ENCODE results near the gene TMEM220.

TMEM220 gene

DNA sequence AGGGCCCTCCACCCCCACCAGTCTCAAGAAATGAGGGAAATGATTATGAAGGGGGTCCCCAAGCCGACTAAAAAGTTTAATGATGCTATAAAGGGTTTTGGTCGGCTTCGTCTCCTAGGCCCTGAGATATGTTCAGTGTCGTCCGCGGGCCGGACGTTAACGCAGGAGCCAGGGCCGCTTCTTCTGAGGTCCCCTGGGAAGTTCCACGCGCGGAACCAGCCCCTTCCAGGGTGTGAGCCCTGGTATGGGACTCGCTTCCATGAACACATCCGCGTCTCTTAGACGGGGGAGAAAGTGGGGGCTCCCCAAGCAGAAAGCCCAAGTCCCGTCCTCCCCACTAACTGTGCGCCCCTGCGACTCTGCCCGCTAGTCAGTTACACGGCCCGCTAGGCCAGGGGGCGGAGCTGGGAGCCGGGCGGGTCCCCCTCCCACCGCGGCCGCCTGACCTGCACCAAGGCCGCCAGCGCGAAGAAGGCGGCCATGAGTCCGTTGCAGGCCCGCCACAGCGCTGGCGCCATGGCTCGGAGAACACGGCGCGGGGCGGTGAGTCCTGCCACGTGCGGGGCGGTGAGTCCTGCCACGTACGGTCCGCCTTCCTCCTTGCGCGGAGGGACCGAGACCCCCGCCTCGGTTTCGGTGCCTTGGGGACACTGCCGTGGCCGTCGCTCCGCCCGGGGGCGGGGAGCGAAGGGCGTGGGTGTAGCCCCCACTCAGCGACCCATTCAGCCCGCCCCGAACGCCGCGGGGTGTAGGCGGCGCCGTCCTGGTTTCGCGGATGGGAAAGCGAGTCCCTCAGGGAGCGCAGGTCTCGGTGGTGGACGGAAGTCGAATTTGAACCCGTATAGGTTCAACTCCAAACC is at the start of gene TMEM220:
Gene TMEM220, minus strand, starts transcription at position 690 of the 860 bp plus-strand sequence. Its CDS starts 172 bp downstream, at position 518.
- DNase-seq = peak; percentile 27

DNA sequence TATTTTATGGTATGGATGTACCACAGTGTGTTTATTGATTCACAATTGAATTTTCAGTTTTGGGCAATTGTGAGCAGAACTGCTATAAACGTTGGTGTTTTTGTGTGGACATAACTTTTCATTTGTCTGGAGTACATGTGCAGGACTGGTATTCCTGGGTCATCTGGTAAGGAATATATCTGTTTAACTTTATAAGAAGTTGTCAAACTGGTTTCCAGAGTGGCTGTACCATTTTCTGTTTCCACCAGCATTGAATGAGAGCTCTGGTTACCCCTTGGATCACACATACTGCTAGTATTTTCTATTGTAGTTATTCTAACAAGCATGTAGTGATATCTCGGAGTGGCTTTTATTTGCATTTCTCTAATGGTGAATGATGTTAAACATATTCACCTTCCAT is 49.8 kb upstream of the TMEM220 start:
- DNase-seq = no peak

DNA sequence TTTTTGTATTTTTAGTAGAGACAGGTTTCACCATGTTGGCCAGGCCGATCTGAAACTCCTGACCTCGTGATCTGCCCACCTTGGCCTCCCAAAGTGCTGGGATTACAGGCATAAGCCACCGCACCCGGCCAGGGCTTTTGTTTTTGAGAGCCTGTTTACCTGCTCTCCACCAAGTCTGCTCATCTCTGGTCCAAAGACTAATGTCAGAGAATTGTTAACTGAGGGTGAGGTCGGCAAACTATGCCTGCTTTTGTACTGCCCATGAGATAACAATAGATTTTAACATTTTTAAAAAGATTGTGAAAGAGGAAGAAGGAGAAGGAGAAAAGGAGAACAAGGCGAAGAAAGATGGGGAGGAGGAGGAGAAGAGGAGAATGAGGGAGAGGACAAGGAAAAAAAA is 48.1 kb upstream of the TMEM220 start:
- no peak for DNase-seq

DNA sequence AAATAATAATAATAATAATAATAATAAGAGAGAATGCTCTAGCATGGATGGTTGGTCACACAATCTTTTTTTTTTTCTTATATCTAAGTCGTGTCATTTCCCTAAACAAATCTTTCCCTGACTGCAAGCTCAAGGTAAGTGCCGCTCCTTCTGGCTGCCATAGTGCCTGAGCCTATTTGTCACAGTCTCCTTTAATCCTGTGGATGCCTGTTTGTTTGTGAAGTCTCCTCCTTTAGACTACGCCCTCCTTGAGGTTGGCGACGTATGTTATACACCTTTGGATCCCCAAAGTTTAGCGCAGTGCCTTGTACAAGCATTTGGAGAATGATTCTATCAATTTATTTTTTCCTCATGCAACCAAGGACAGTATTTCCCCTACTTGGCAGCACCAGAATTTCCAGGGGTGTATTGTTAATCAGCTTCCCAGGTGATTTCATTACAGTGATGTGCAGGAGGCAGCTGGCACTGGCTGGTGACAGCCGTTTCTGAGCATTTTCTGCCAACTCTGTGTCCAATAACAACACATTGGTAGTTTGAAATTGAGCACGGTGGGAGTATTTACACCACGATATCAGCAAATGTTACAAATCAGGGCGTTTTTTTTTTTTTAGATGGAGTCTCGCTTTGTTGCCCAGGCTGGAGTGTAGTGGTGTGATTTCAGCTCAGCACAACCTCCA is 47.4 kb upstream of the TMEM220 start:
- no peak for DNase-seq

DNA sequence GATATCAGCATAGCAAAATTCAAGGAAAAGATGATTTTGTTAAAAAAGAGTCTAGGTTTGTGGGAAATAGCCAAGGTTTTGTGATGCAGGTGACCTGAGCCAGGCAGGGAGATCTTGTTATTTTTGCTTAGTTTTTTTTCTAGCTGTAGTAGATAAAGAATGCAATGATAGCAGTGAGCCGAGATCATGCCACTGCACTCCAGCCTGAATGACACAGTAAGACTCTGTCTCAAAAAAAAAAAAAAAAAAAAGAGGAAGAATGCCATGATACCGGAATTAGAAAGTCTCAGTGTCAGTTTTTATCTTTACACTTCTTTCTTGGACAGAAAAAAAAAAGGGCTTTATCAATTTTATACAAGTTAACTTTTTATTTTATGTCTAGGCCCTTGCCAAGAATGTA is 46.6 kb upstream of the TMEM220 start:
- no peak for DNase-seq

DNA sequence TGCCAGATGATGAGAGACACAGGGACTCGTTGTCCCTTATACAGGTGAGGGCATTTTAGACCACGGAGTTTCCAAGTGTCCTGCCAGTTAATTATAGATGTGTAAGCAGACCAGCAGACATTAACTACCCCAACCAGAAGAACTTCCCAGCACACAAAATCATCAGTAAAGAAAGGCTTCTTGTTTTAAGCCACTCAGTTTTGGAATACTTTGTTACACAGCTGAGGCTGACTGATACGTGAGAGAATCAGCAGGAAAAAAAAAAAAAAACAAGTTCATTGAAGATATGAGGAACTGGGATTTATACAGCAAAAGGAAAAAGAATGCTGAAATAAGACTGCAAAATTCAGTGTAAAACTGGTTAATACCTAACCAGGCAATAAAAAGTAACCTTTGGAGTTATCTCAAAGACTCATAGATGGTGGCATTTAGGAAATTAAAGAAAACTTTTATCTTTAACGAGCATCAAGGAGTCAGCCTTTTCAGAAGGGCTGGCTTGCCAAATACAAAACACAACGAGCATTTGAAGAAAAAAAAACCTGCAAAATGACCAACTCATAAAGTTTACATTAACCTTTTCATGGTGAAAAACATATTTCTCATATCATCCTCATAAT is 46.0 kb upstream of the TMEM220 start:
- DNase-seq = no peak

DNA sequence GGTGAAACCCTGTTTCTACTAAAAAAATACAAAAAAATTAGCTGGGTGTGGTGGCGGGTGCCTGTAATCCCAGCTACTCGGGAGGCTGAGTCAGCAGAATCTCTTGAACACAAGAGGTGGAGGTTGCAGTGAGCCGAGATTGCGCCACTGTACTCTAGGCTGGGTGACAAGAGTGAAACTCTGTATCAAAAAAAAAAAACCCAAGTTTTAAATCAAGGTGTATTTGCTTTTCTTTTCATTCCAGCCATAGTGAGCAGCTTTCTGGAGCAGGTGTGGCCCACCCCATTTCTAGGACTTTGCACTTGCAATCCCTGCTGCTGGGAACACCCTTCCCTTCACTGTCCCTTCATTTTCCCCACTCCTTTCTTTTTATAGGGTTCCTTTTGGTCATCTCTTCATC is 45.2 kb upstream of the TMEM220 start:
- no peak for DNase-seq

DNA sequence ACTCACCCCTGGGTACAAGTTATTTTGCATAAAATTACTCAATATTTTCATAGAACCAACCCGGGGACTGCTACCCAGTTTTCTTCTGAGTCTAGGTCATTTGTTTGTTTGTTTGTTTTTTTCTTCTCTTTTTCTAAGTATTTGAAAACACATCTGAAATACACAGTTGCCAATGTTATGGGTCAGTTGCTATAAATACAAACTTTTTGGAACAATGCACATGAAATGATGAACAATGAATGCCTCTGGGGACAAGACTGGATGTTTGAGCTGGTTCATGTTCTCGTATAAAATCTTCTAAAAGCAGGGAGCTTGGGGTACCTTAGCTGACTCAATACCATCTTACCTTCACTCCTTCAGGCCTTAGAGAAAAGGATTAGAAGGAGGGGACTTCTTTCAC is 43.6 kb upstream of the TMEM220 start:
- no peak for DNase-seq

DNA sequence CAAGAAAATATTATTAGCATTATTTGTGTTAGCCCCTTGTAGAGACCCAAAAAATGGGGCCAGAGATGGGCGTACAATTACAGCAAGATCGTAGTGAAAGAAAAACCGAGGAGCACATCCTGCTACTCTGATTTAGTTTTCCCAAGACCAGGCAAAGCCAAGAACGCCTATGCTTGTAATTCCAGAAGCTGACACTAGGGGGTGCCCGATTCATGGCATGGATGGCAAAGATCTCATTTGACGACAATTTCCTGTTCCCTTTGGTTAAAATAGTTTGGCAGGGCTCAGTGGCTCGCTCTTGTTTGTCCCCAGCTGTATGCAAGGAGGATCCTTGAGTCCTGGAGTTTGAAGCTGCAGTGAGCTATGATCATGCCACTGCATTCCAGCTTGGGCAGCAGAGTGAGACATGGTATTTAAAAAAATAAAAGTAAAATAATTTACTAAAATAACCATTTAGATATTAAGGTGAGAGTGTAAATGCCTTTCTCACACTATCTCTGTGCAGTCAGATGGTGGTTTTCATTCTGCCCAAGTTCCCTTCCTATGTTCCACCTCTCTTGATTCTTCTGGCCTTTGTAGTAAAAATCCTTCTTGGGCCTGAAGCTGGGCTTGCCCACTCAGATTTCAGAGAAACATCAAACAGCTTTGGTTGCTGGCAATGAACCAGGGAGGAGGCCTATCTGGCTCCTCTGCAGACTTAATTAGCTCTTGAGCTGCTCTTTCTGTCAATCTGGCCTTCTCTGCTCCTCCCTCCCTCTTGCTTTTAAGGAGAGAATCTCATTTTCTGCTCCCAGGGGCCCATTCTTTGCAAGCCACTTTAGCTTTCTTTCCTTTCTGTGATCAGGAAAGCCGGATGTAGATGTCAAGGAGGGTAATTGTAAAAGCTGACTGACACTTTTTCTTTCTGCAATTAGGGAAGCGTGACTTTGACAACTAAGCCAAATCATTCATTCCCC is 42.9 kb upstream of the TMEM220 start:
- peak; percentile 22 for DNase-seq

DNA sequence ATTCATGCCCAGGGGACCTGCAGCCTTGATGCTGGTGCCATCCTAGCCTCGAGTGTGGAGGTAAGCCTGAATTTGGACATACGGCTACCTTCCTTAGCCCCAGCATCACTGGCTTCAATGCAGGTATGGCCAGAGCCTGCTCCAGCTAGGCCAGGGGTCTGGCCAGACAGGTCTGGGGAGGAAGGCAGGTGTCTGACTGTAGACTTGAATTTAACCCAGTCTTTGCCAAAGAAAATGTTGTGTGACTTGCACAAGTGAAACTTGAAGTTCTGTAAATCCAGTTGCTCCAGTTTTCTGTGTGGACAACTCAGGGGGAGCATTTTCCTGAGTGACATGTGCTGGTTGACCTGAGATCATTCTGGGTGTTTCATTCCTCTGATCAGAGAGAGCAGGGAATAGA is 41.3 kb upstream of the TMEM220 start:
- DNase-seq = no peak

DNA sequence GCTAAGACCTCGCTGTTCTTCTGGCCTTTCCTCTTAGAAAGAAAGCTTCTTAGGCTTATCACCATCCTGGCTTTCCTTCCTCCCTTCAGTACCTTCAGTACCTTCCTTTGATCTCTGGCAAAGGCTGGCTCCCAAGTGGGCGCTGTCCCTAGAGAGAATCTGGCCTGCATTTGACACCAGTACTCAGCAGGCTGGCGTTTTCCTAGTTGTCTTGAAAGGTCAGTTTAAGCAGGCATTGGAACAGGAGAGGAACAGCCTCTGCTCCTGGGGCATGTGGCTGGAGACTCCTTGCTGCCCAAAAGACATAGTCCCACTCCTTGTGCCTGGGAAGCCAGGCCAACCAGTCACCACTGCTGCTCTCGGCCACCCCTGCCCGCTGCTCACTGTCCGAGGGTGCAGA is 40.0 kb upstream of the TMEM220 start:
- no peak for DNase-seq

DNA sequence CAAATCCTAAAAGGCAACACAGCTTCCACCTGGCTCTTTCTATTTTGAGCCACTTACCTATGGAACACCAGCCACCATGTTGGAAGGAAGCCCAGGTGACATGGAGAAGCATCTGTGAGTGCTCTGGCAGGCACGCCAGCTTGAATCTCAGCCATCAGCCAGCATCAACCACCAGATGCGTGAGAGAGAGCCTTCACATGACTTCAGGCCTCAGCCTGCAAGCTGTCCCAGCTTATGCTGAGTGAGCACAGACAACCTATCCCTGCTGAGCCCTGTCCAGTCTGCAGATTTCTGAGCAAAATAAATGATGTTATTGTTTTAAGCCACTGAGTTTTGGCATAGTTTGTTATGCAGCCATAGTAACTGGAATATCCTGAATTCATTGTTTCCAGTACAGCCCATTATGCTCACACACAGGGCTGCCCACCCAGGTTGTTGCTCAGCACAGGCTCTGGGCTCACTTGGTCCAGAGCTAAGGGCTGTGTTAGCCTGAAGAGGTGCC is 39.0 kb upstream of the TMEM220 start:
- no peak for DNase-seq

DNA sequence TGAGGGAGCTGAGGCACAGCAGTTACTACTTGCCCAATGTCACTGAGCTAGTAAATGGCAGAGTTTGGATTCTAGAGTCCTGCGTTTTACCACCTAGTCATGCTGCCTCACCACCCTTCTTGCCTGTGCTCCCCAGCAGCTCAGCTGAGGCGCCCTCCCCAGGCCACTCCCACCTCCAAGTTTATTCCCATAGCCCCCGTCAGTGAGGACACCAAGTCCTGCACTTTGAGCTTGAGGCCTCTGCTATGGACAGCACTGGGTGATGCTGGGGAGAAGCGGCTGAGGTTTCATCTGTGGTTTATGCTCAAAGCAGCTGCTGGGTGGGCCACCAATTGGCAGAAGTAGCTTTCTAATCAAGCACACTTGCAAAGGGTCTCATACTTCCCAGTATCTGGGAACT is 37.4 kb upstream of the TMEM220 start:
- DNase-seq = no peak

DNA sequence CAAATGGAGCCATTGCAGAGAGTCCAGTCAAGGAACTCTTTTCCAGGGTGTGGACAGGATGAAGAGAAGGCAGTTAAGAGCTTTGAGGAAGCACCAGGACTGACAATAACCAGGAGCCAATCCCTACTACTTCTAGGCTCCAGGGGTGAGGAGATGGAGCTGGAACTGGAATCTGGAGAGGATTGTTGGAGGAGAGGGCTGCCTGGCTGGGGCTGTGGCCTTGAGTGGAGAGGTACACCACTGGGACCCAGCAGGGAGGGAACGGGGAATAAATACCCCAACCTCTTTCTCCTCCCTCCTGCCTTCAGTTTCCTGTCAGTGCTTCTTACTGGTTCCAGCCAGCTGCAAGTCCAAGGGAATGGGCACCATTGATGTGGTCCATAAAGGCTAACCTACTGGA is 32.2 kb upstream of the TMEM220 start:
- no peak for DNase-seq

DNA sequence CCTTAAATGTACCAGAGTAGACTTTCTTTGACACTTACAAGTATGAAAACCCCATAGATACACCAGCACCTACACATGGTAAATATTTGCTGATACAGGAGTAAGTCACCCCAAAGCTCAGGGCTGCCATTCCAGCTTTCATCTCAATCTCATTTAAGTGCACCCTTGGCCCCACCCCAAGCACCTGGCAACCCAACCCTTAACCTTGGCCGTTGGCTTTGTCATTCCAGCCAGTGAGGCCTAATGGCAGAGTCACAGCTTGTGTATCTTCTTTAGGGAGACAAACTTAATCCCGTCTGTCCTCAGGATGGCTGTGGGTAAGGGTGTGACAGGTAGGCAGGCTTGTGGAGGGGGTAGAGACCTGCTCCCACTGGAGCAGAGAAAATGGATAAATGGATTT is 31.5 kb upstream of the TMEM220 start:
- DNase-seq = no peak

DNA sequence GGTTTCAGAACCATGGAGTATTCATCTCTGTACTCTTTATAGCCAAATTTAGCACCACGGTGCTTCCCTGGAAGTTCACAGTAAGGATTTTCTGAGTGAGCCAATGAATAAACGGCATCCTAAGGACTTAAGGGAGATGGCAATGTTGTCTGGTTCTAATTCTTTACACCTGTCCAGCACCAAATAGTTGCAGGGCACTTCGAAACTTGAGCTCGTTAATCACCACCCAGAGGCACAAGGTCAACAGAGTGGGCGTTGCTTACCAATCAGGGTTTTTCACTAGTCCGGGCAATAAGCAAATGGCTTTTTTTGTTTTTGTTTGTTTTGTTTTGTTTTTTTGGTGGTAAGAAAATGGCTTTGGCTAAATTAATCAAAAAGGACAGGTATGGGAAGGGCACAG is 28.2 kb upstream of the TMEM220 start:
- DNase-seq = no peak

DNA sequence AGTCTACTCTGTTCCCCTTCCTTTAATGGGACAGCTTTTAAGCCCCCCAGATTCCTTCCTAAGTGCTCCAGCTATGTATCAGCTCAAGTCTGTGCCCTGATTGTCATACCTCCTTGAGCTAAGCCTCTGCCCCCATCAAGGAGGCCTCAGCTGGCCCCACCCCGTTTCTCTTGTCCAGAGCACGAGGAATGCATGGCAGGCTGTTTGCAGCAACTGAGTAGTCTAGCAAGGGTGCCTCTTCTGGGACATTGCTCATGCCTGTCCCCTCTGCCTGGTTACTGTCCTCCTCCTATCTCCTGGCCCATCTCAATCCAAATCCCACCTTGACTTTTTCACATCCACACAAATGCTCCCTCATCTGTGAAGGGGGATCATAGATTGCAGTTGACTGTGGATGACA is 27.8 kb upstream of the TMEM220 start:
- no peak for DNase-seq

DNA sequence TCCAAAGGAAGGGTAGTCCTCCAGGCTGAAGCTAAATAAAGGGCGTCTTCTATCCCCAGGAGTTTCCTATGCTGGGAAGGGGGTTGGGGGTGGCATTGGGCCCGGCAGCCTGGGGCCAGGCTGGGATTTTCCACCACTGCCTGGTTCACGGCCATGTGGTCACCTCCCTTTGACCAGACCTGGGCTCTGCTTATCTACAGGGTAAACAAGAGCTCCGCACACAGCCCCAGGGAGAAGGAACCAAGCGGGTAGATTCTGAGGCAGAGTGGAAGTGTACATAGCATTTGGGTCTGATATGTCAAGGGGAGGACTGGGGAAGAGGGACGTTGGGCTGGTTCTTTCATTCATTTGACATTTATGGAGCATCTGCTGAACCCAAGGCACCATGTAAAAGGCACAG is 27.2 kb upstream of the TMEM220 start:
- no peak for DNase-seq

DNA sequence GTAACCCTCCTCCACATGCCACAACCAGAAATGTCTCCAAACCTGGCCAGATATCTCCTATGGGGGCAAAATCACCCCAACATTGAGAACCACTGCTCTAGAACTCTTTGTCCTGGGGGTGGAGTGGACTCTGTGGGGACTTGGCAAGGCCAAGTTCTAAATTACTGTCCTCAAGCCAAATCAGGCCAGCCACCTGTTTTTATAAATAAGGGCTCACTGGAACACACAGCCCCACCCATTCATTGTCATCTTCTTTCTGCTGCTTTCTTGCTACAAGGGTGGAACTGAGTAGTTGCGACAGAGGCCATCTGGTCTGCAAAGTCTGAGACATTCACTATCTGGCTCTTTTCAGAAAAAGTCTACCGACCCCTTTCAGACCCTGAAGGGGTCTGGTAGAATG is 26.8 kb upstream of the TMEM220 start:
- no peak for DNase-seq

DNA sequence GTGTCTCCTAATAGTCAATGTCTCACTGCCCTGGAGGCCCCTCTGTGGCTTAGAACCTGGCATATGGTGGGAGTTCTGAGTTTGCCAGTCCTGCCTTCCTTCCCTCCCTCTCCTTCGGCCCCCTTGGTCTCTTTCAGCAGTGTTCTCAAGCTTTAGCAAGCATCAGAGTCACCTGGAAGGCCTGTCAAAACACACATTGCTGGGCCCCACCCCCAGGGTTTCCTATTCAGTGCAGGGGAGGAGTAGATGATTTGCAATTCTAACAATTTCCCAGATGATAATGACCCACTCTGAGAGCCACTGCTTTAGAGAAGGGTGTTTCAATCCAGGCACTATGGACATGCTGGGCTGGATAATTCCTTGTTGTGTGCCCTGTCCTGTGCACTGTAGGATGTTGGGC is 26.4 kb upstream of the TMEM220 start:
- DNase-seq = no peak

DNA sequence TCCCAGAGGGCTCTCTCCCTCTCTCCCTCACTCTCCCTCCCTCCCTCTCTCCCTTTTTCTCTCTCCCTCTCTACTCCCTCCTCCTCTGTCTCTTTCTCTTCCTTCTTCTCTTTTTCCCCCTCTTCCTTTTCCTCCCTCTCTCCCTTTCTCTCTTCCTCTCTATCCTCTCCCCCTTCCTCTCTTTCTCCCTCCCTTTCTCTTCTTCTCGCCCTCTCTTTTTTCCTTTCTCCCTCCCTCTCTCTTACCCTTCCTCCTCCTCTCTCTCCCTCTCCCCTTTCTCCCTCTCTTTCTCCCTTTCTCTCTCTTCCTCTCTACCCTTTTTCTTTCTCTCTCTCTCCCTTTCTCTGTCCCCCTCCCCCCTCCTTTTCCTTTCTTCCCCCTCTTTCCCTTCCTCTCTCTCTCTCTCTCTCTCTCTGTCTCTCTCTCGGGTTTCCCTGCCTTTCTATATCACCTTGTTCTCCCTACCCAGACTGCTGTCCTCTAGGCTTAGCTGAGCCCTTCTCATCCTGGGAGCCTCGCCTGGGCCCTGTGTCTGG is 25.8 kb upstream of the TMEM220 start:
- no peak for DNase-seq

DNA sequence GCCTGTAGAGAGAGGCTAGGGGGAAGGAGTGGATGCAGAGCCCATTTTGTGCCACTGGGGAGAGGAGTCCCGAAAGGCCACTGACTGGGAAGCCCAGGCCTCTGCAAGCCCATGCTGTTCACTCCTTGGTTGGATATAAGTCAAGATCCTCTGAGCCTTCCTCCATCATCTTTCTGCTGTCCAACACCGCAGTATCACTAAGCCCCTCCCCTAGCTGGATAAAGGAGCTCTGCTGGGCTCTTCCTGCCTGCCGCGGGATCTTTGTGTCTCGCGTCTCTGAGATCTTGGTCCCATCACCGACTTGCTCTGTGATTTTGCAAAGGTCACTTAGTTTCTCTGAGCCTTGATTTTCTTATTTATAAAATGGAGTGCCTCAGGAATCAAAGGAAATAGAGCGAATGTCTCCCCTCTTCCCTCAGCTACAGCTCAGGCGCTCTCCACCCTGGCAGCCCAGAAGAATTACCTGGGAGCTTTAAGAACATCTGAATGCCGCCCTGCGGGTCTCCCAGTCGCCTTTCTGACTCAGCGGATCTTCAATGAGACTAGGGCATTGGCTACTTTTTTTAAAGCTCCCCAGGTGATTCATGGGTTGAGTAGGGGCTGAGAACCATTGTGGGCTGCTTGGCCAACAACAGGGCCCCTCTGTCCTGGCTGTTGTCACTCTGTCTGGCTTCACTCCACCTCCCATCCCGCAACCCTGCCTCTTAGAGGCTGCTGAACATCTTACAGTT is 25.2 kb upstream of the TMEM220 start:
- DNase-seq = no peak

Measured in CD4-positive, alpha-beta T cell treated with Interleukin-12 subunit alpha and Interleukin-12 subunit beta, for 1 hour (primary cell).